Measurements from ENCODE around the gene SSTR5.

The SSTR5 gene

GRCh38 chr16:1127101-1127500, 54.6 kb downstream of the SSTR5 start:
- DNase-seq, result no peak

- no peak for DNase-seq
Measured at GRCh38 chr16:1127971-1128715, 55.6 kb downstream of the SSTR5 start.

GRCh38 chr16:1129106-1129960, 56.8 kb downstream of the SSTR5 start:
- DNase-seq, result no peak

- DNase-seq, result no peak
Measured at GRCh38 chr16:1130382-1130781, 57.8 kb downstream of the SSTR5 start.

Measured in NCI-H1105 treated with DMSO at 0.1 percent for 48 hours (cell line).